GM19193 (cell line): ENCODE measurements around the gene GMEB2.

Source experiments
- POLR2A ChIP-seq: IDR thresholded peaks from 4 replicates; pipeline ENCODE4 v1.6.1; 2011; ENCODE audit not compliant: insufficient read depth, insufficient read length; ENCODE audit errors: extremely low read depth

The GMEB2 gene

DNA sequence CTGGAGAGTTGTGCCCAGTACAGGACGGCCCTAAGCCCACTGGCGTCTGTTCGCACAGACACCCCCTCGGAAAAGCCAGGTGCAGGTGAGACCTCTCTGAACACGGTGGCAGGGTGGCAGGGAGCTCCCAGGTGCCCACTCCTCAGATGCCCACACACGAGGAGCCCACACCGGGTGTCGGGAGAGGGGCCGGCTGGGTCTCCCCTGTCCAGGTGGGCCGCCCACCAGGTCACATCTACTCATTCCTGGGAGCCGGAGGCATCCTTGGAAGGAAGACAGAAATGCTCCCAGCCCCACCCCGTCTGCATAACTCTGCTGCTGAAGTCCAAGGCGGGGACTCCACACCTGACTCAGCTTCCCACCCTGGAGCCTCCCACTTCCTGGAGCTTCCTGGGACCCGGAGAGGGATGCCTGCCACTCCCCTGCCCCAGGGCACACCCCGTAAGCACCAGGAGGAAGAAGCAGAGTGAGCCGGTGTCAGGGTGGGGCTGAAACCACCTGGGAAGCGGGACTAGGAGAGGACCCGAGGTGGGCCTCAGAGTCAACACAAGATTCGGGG lies 81.9 kb downstream of the GMEB2 start:
- no peak for TF ChIP-seq POLR2A

DNA sequence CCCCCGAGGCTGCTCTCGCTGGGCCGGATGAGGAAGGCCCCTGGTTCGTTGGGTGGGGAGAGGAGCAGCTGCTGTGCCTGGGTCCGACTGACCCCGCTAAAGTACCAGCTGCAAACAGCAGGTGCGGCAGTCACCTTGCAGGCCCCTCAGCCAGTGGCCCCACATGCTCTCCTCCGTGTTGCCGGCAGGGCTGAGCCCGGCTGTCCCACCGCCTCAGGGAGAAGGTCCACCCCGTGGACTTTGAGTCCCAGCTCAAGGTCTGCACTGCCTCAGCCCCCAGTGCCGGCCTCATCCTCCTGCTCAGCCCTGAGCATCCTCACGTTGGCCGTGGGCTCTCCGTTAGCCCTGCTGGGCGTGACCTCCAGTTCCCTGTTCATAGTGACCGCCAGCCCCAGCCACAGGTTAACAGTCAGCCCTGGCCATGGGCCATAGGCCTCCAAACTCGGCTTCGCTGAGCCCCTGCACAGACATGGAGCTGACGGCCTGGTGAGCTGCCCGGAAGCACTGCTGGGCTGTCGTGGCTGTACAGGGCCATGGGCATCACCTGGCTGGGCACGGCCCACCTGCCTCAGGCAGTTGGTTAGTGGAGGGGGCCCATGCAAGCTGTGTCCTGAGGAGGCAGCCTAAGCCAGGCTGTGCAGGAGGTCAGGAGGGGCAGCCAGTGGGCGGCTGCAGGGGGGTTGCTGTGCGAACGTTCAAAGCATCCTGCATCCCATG lies 82.5 kb downstream of the GMEB2 start:
- no peak for TF ChIP-seq POLR2A

DNA sequence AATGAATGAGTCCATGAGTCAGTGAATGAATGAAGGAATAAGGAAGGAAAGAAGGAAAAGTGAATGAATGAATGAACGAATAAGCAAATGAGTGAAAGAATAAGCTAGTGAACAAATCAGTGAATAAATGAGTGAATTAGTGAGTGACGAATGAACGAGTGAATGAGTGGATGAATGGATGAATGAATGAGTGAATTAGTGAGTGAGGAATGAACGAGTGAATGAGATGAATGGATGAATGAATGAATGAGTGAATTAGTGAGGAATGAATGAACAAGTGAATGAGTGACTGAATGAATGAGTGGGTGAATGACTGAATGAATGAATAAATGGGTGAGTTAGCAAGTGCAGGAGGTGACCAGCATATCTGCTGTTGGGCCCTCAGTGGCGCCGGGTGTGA lies 83.2 kb downstream of the GMEB2 start:
- TF ChIP-seq POLR2A = no peak

DNA sequence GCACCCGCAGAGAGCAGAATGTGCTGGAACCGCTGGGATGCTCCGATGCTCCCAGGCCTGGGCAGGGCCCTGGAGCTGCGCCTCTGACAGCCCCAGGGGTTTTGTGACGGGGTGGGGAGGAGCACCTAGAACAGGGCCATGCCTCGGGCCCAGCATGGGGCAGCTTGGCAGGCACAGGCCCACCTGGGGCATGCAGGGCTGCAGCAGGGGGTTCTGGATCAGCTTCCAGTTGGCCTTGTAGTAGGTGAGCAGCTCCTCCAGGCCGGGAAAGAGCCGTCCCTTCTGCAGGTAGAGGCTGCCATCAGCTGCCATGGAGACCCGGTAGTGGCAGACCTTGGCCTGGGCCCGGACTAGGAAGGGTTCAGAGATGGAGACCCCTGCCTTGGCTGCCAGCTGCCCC lies 83.8 kb downstream of the GMEB2 start:
- no peak for TF ChIP-seq POLR2A

DNA sequence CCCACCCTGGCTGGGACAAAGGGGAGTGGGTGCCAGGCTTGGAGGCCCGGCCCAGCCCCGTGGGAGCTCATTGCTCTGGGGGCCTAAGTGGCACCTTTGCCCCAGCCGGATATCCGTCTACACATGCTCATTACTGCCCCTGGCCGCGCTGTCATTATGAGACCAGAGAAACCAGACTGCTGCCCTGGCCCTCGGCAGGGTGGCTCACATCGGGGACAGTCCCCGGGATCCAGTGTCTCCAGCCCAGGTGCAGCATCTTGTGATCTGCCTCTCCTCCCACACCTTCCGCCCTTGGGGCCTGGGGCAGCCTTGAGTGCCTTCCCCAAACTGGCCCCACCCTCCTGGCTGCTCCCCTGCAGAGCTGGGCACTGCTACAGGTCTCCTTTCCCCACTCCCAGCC lies 84.2 kb downstream of the GMEB2 start:
- peak; percentile 15 for TF ChIP-seq POLR2A

DNA sequence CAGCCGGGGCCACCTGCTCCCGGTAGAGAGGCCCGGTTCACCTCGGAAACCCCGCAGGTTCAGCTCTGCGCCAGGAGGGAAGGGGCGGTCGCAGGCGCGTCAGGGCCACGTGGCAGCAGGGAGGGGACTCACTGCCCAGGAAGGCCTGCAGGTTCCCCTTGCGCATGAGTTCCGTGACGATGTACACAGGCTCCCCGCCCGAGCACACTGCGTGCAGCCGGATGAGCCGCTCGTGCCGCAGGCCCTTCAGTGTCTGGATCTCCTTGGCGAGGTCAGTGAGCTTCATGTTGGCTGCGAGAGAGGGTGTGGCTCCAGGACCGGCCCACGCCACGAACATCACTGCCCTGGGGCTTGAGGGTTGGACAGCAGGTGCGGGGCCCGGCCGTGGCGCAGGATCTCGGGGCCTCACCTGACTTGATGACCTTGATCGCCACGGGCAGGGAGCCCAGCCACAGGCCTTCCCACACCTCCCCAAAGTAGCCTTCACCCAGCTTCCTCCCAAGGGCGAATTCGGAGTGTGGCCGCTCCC lies 84.8 kb downstream of the GMEB2 start:
- TF ChIP-seq POLR2A = no peak

DNA sequence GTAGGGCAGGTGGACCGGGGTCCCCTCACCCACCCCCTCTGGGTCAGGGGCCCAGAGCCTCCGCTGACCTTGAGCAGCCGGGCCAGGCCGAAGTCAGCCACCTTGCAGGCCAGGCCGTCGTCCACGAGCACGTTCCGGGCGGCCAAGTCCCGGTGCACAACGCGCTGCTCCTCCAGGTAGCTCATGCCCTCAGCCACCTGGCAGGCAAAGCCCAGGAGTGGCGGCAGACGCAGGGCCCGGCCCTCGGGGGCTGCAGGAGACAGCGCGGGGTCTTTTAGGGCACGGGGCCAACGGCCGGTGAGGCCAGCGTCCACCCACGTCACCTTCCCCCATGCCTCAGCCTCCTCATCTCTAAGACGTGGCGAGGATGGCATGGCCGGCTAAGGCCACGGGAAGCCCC lies 85.5 kb downstream of the GMEB2 start:
- TF ChIP-seq POLR2A = no peak

DNA sequence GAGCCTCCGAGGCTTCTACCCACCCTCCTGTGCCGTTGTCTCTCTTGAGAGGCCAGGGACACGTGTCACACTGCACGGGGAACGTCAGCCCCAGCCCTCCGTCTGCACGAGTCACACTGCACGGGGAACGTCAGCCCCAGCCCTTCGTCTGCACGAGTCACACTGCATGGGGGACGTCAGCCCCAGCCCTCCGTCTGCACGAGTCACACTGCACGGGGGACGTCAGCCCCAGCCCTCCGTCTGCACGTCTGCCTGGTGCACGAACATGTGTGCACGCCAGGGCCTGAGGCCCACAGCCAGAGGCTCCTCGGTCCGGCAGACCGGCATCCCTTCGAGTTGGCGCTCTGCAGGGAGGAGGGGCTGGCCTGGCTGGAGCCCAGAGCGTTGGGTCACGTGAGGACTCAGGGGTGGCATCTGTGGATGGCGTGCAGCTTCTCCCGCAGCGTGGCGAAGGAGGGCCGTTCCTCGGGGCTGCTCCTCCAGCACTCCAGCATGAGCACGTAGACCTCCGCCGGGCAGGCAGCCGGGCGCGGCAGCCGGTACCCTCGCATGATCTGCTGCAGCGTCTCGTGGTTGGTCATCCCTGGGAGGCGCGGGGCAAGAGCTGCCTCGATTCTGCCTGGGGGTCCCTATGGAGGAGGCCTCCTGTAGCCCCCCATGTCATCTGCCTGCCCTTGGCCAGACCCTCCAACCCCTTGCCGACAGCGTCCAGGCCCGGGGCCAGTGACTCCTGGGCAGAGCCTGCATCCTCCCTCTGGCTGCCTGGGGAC lies 86.3 kb downstream of the GMEB2 start:
- no peak for TF ChIP-seq POLR2A

DNA sequence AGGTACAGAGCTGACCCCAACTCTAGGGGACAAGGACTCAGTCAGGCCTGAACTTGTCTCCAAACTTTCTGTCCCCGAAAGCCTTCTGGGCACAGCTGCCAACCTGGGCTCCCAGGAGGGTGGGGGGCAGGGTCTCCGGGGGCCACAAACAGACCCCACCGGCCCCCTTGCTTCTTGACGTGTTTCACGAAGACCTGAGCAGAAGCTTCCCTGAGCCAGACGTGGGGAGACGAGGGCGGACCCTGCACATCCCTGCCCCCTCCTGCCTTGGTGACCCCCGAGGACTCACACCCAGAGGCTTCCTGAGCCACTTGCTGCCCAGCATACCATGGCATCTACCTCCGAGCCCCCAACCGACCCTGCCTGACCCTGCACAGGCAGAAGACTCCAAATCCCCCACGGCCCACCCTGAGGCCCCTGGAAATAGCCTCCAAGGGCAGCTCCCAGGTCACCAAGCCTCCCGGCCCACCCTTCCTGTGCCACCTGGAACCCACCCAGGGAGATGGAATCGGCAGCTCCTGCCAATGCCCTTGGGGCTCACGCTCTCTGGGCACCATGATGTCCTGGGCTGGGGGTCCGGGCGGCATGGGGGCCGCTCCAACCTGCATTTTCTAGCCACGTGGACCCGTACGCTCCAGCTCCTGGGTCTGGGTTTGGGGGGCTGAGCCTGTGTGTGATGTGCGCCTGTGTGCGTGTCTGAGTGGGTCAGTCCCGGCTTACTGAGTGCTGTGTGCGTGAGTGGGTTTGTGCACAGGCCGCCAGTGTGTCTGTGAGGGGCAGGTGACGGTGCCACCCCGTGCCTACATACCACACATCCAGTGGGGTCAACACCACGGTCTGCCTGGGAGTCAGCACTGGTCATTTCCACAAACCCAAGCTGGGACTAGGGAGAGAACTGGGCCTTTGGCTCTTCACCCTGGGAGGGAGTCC lies 87.2 kb downstream of the GMEB2 start:
- no peak for TF ChIP-seq POLR2A

DNA sequence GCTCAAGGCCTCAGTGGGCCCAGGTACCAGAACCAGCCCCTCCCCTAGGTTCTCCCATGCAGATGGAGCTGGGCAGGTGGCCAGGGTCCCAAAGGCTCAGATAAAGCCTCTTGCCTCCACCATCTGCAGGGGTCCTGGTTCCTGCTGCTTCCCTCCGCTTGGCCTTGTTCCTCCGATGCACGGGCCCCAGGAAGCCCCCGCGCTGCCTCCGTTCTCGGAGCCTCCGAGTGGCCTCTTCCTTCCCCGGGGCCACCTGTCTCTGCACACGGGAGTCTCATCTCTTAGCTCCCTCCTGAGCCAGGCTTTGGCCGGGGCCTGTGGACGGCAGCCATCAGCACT lies 87.8 kb downstream of the GMEB2 start:
- TF ChIP-seq POLR2A = no peak

DNA sequence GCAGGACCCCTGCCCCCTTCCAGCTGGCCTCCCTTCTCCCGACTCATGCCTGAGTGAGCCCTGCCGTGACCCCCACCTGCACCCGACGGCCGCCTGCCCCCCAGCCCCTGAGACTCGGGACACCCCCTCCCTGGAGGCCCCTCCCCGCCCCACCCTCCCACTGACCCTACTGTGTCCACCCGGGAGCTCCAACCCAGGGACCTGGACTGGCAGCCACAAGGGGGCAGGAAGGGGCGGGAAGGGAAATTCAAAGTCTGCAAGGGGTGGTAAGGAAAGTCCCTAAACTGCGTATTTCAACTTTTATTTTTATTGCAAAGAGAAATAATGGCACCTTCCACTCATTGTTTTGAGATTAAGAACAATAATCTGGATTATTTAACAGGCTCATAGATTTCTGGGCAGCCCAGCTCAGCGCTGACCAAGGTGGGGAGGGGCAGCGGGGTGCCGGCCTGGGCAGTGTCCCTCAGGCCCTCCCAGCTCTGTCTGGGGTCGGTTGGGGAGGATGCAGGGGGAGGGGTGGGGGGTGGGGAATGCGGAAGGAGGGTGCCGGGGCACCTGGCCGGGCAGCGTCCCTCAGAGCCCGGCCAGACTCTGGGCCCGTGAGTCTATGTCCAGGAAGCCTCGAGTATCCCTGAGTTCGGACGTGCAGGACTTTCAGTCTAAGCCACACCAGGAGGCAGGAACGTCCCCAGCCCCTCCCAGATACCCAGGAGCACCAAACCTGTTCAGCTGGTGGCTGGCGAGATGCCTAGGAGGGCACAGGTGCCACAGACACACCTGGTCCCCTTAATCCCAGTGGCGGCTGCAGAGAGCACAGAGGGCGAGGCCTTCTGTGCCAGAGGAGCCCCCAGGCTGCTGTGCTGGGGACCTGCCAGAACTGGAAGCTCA lies 88.5 kb downstream of the GMEB2 start:
- no peak for TF ChIP-seq POLR2A
